HG02610 (cell line): ENCODE data around the gene ZNF562.
A peak's percentile ranks its signal among the peaks of the same experiment; 100 is the strongest.
"Not testable (repeated sequence)": the region's sequence is repeated elsewhere in the genome, so short reads cannot be mapped to it uniquely, and the experiment has no call there.

Source experiments
- ATAC-seq: cut with Tn5 transposase; IDR thresholded peaks from one replicate; pipeline ENCODE4 v1.9.1; 2021; ENCODE audit warnings: mild to moderate bottlenecking, moderate library complexity; ENCODE audit not compliant: unreplicated experiment

The ZNF562 gene

DNA sequence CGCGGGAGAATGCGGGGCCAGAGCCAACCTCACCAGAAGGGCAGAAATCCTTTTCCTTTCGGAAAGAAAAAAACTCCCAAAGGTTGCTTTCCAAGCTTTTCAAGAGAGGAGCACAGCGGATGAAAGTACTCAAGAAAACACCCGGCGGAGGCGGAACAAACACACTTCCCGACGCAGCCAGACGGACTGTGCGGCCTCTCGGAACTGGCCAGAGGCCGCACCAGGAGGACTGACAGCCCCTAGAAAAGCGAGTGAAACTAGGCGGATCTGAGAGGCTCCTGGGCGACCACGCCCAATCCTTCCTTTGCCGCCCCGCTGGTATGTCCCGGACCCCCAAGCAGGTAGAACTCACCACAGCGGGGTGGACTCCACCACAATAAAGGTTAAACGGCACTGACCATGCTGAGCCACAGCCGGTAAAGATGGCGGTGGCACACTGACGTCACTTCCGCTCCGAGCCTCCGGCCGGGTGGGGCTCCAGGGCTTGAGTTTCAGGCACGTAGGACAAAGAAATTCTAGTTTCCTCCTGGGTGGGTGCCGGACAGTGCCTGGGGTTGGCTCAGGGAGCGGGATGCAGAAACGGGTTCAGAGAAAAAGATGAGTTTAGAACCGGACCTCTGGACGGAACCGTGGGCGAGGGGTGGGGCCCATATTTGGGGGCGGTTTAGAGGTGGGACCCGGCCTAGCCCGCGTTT lies at the start of gene ZNF562:
Gene ZNF562 (minus strand): TSS at position 438 of the 695 bp plus-strand sequence. CDS start 14,356 bp downstream, outside the sequence.
- peak; percentile 81 for ATAC-seq

DNA sequence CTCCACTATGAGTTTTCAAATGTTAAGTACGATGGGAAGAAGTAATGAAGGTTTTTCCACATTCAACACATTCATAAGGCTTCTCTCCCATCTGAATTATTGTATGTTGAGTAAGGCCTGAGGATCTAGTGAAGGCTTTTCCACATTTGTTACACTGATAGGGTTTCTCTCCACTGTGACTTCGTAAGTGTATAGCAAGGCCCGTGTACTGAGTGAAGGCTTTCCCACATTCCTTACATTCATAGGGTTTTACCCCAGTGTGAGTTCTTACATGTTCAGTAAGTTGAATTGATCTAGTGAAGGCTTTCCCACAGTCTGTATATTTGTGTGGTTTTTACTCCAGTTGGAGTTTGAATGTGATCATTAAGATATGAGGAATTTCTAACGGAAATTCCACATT lies 49.3 kb upstream of the ZNF562 start:
- no peak for ATAC-seq

DNA sequence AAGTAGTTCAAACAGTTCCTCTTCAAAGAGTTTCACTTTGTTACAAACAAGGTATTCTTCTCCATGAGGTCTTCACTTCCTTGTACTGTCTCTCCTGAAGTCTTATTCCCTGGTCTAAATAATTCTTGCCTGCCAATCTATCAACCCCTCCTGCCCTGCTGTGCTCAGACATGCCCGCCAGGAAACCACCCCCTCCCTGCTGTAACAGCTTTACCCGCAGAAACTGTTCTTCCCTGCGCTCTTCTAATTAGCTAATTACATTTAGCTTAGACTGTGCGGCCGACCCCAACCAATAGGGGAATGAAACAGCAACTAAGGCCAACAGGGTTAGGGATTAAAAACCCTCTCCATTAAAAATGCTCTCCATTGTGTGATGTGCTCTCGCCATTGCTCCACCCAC lies 47.0 kb upstream of the ZNF562 start:
- no peak for ATAC-seq

DNA sequence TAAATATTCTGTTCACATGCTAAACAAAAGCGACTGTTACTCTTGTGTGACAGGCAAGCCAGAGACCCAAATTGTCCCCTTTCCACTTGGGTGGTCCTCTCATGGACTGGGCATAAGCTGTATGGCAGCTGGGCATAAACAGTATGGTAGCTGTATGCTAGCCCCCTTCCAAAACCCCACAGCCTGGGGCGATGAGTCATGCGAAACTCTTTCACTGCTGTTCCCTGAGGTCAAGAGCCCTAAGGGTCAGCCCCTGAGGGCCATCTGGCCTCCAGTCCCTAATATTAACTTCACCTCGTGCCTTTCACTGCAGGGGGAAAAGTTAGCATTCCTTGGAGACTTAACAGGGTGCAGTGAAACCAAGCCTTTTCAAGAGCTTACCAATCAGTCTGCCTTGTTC lies 45.6 kb upstream of the ZNF562 start:
- no peak for ATAC-seq

DNA sequence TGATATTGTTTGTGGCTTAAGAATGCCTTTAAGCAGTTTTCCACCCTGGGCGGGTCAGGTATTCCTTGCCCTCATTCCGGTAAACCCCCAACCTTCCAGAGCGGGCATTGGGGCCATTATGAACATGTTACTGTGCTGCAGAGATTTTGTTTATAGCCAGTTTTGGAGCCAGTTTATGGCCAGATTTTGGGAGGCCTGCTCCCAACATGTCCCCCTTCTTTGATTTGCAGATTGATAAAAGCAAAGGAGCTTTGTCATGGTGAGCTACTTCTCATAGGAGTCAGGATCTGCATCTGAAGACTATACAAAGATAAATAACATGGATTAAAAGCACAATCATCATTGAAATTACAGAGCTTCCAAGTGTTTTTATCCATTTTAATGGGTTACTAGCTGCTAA lies 36.9 kb upstream of the ZNF562 start:
- no peak for ATAC-seq

DNA sequence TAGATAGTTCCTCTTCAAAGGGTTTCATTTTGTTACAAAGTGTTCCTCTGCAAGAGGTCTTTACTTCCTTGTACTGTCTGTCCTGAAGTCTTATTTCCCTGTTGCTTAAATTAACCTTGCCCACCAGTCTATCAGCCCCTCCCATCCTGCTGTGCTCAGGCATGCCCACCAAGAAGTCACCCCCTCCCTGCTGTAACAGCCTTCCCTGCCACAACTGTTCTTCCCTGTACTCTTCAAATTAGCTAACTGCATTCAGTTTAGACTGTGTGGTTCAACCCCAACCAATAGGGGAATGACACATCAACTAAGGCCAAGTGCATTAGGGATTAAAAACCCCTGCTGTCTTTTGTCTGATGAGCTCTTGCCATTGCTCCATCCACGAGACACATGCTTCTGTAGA lies 34.4 kb upstream of the ZNF562 start:
- ATAC-seq: no peak

DNA sequence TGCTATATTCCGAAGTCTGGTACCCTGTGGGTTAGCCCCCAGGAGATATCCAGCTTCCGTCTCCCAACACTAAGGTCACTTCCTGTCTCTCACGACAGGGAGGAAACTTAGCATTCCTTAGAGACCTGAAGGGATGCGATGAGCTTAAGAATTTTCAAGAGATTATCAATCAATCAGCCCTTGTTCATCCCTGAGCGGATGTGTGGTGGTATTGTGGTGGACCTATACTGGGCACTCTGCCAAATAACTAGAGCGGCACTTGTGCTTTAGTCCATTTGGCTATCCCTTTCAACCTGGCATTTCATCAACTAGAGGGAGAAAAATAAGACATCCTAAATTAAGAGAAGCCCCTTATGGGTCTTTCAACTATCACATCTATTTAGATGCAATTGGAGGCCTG lies 30.9 kb upstream of the ZNF562 start:
- no peak for ATAC-seq

DNA sequence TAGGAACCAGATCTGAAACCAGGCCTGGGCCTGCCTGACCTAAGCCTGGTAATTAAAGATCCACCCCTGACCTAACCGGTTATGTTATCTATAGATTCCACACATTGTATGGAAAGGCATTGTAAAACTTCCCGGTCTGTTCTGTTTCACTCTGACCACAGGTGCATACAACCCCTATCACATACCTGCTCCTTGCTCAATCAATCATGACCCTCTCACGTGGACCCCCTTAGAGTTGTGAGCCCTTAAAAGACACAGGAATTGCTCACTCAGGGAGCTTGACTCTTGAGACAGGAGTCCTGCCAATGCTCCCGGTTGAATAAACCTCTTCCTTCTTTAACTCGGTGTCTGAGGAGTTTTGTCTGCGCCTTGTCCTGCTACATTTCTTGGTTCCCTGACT lies 27.3 kb upstream of the ZNF562 start:
- no peak for ATAC-seq

DNA sequence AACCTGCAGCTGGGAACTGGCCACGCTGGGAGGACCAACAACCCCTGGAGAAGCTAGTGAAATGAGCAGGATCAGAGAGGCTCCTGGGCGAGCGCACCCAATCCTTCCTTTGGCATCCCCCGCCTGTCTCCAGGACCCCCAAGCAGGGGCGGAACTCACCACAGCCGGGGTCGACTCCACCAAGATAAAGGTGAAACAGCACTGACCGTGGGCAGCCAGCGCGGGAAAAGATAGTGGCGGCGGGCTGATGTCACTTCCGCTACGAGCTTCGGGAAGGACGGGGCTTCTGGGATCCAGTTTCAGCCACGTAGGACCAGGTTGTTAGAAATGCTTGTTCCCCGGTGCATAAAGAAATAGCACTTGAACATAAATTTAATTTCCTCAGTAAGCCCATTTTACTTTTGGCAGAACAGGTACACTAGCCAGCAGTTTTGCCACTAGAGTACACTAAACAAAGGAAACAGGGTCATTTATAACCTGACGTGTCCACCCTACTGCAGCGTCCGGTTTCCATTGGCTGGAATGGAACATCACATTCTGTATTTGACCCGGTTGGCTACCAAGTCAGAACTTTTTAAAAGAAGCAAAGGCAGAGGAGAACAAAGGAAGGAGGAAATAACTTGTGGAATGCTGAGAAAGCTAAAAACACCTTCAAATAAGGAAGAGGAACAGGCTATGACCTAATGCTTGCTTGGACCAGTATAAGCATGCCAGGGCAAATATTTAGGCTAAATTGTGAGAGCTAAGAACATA lies 25.5 kb upstream of the ZNF562 start:
- no peak for ATAC-seq

DNA sequence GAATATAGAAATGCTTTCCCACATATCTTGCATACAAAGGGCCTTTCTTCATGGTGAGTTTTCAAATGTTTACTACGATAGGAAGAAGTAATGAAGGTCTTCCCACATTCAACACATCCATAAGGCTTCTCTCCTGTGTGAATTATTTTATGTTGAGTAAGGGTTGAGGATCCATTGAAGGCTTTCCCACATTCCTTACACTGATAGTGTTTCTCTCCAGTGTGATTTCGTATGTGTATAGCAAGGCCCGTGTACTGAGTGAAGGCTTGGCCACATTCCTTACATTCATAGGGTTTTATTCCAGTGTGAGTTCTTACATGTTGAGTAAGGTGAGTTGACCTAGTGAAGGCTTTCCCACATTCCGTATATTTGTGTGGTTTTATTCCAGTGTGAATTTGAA lies 15.4 kb upstream of the ZNF562 start:
- not testable (repeated sequence) for ATAC-seq

DNA sequence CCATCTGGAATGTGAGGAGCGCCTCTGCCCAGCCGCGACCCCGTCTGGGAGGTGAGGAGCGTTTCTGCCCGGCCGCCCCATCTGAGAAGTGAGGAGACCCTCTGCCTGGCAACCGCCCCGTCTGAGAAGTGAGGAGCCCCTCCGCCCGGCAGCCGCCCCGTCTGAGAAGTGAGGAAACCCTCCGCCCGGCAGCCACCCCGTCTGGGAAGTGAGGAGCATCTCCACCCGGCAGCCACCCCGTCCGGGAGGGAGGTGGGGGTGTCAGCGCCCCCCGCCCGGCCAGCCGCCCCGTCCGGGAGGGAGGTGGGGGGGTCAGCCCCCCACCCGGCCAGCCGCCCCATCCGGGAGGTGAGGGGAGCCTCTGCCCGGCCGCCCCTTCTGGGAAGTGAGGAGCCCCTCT lies 5.1 kb upstream of the ZNF562 start:
- ATAC-seq: not testable (repeated sequence)

DNA sequence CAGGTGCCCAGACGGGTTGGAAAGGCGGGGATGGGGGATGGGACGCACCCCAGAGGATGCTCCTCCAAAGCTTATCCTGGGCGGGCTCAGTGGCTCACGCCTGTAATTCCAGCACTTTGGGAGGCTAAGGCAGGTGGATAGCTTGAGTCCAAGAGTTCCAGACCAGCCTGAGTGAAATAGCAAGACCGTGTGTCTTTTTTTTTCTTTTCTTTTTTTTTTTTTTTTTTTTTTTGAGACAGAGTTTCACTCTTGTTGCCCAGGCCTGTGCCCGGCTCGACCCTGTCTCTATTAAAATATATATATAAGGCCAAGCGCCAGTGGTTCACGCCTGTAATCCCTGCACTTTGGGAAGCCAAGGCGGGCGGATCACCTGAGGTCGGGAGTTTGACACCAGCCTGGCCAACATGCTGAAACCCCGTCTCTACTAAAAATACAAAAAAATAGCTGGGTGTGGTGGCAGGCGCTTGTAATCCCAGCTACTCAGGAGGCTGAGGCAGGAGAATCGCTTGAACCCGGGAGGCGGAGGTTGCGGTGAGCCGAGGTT lies 530 bp upstream of the ZNF562 start:
- not testable (repeated sequence) for ATAC-seq

DNA sequence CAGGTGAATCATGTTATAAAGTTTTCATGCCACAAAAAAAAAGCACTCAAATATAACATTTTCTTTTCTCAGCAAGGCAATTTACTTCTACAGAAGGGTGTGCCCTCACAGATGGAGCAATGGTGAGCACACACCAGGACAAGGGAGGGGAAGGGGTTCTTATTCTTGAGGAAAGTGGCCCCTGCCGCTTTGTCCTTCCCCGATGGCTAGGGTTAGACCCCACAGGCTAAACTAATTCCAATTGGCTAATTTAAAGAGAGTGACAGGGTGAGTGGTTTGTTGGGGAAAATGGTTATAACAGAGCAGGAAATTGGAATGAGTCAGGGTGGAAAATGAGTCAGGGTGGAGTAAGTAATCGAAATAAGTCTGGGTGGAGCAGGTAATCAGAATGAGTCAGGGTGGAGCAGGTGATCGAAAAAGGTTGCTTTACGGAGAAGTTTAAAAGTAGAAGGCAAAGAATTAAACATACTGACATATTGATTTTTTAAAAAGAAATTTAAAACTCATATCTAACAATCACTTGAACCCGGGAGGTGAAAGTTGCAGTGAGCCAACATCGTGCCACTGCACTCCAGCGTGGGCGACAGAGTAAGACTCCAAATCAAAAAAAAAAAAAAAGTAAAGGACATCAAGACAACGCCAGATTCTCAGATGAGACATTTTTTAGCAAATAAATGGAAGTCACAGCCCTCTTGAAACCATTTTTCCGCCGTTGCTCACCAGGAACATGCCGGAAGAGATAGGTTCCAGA lies 813 bp downstream of the ZNF562 start:
- ATAC-seq: peak; percentile 10

DNA sequence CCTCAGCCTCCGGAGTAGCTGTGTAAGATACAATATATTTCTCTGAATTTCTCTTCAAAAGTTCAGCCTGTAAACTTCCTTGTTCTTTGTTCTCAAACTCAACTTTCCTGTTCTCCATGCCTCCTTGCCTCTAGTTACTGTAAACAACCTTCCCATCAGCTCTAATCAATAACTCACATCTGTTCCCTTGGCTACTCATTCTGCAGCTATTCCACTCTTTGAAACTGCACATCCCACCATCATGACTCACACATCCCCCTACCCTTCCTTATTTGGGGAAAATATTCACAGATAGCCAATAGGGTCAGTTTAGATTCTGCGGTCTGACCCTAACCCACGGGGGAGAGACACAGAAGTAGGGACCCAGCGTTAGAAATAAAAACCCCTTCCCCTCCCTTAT lies 2.0 kb downstream of the ZNF562 start:
- ATAC-seq: no peak

DNA sequence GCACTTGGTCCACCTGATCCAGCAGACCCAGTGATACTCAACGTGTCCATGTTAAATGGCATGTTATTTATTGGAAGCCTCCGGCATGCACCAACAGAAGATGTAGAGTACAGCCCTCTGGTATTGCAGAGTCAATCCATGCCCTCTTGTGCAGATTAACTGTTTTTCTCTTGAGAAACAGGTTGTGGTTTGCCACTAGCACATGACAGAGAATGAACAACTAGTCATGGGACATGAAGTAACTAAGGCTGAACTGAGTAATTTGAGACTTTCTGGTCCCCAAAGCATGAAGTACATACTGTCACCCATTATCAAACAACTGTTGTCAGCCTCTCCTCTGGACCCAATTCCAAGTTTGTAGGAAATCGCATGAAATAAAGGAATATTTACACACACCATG lies 3.2 kb downstream of the ZNF562 start:
- no peak for ATAC-seq

DNA sequence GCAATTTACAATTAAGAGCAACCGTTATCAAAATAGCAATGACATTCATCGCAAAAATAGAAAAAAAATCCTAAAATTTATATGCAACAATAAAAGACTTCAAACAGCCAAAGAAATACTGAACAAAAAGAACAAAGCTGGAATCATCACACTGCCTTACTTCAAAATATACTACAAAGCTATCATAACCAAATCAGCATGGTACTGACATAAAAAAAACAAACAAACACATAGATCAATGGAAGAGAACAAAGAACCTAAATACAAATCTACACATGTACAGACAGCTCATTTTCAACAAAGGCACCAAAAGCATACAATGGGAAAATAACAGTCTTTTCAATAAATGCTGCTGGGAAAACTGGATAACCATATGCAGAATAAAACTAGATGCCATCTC lies 6.4 kb downstream of the ZNF562 start:
- ATAC-seq: no peak

DNA sequence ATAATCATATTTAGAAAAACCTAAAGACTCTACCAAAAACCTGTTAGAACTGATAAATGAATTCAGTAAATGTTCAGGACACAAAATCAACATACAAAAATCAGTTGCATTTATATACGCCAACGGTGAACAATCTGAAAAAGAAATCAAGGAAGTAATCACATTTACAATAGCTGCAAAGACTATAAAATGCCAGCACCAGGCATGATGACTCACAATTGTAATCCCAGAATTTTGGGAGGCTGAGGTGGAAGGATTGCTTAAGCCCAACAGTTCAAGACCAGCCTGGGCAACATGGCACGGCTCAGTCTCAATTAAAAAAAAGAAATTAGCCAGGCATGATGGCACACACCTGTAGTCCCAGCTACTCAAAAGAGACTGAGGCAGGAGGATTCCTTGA lies 7.0 kb downstream of the ZNF562 start:
- no peak for ATAC-seq

DNA sequence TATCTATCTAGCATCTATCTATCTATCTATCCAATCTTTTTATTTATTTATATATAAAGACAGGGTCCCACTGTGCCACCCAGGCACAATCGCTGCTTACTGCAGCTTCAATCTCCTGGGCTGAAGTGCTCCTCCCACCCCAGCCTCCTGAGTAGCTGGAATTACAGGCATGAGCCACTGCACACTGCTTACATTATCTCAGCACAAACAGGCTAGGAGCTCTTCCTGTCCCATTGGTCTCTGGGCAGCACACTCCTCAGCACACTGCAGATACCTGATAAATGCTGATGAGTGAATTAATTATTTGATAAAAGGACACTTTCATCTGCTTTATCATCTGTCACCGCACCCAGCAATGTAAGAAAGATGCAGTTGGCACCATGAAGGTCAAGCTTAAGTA lies 16.1 kb downstream of the ZNF562 start:
- ATAC-seq: no peak

DNA sequence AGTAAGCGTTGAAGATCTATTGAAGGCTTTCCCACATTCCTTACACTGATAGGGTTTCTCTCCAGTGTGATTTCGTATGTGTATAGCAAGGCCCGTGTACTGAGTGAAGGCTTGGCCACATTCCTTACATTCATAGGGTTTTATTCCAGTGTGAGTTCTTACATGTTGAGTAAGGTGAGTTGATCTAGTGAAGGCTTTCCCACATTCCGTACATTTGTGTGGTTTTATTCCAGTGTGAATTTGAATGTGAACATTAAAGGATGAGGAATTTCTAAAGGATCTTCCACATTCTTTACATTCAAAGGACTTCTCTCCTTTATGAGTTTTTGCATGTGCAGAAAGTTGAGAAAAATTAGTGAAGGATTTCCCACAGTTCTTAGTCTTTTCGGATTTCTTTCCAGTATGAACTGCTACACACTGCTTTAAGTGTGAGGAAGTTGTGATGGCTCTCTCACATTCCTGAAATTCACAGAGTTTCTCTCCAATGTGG lies 21.8 kb downstream of the ZNF562 start:
- not testable (repeated sequence) for ATAC-seq

DNA sequence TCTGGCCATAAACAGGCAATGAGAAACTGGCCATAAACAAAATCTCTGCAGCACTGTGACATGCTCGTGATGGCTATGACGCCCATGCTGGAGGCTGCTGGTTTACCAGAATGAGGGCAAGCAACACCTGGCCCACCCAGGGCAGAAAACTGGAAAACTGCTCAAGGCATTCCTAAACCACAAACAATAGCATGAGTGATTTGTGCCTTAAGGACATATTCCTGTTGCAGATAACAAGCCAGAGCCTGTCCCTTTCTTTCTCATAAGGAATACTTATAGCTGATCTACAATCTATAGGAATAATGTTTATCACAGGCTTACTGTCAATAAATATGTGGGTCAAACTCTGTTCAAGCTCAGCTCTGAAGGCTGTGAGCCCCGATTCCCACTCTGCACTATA lies 23.4 kb downstream of the ZNF562 start:
- not testable (repeated sequence) for ATAC-seq

DNA sequence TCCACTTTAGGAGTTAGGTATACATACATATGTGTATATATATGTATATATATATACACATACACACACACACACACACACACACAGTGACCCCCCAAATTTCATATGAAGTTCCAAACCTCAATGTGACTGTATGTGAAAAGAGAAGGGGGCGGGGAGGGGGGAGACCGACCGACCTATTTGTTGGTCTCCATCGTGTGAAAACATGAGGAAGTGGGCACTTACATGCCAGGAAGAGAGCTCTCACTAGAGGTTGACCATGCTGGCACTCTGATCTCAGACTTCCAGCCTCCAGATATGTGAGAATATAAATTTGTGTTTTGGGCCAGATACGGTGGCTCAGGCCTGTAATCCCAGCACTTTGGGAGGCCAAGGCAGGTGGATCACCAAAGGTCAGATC lies 24.6 kb downstream of the ZNF562 start:
- no peak for ATAC-seq
